Lower leg skin (tissue), 4 donors: ENCODE measurements around the gene DMD. TPM values are rescaled to one million over a fixed set of nuclear protein-coding genes. Genes with fewer than 3 reads are reported as not detected.

Source experiments
- DNase-seq, 2 donors: peaks; one replicate each; pipeline ENCODE4 v3.0.0-alpha.2; 2019; ENCODE audit warnings: low spot score in 2 of 2
- H3K4me3 ChIP-seq: fragments of 200-600 bp; sonication (generic); 2 replicates; pipeline ENCODE4 v1.5.1; 2017; ENCODE audit warnings: mild to moderate bottlenecking, low read depth; ENCODE audit not compliant: poor library complexity, severe bottlenecking
- POLR2A ChIP-seq, 2 donors: fragments of 450-650 bp; IDR thresholded peaks; one replicate each; pipeline ENCODE4 v1.6.1; 2016 to 2017; ENCODE audit warnings: antibody characterized with exemption in 2 of 2, mild to moderate bottlenecking in 1 of 2, moderate library complexity in 1 of 2
- WGBS, 2 donors: methylation state at CpG; one replicate each; pipeline ENCODE4 v1.1.5; 2018; 5-methylcytosine and 5-hydroxymethylcytosine counted together
- intact Hi-C: fragments of 100-400 bp; cut with DNase I; formaldehyde crosslinking; loops from one replicate; pipeline ENCODE4 v1.15.0; 2023; ENCODE audit warnings: low total_unique reads
- total RNA-seq, 4 donors: library from RNA; depleted of rRNA; stranded (reverse); fragments of >200 nt; gene quantifications; one replicate each; pipeline ENCODE4 v1.1.0, GENCODE V29; 2016
- TF ChIP-seq, protein P1 (sequence below), 3 donors: fragments of 450-650 bp; IDR thresholded peaks; one replicate each; pipeline ENCODE4 v1.5.1; 2016; ENCODE audit warnings: antibody characterized with exemption in 3 of 3, mild to moderate bottlenecking in 3 of 3, moderate library complexity in 2 of 3

The DMD gene
- total RNA-seq, 4 donors from 2014 or later = 23.0 to 27.5 (median 26.7) TPM

DNA sequence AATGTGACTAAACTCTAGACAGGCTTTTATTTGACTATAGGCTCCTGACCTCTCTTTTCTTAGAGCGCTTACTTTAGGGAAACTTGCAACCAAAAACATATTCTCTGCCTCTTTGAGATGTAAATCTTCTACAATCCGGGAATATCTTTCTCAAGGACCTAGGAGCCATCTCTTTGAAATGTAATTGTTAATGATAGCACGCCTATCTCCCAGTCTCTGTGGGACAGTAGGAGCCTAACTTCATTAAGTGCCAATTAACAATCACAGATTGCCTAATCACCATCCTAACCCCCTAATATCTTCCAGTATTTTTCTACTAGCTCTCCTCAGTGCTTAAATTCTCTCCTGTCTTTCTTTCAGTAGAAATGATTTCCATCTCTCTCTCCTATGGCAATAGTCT lies 628.6 kb downstream of the DMD start:
- intact Hi-C loops = no loop called here
- DNase-seq = no peak
- 37 to 75% methylated on average over 3 of the region's 3 CpGs for WGBS, 2 donors
- no peak overlapping the region for H3K4me3 ChIP-seq
- TF ChIP-seq, protein P1, sequence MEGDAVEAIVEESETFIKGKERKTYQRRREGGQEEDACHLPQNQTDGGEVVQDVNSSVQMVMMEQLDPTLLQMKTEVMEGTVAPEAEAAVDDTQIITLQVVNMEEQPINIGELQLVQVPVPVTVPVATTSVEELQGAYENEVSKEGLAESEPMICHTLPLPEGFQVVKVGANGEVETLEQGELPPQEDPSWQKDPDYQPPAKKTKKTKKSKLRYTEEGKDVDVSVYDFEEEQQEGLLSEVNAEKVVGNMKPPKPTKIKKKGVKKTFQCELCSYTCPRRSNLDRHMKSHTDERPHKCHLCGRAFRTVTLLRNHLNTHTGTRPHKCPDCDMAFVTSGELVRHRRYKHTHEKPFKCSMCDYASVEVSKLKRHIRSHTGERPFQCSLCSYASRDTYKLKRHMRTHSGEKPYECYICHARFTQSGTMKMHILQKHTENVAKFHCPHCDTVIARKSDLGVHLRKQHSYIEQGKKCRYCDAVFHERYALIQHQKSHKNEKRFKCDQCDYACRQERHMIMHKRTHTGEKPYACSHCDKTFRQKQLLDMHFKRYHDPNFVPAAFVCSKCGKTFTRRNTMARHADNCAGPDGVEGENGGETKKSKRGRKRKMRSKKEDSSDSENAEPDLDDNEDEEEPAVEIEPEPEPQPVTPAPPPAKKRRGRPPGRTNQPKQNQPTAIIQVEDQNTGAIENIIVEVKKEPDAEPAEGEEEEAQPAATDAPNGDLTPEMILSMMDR (IDR thresholded peaks at IDR 0.05) = no peak
- no peak for TF ChIP-seq POLR2A (IDR thresholded peaks at IDR 0.05)

DNA sequence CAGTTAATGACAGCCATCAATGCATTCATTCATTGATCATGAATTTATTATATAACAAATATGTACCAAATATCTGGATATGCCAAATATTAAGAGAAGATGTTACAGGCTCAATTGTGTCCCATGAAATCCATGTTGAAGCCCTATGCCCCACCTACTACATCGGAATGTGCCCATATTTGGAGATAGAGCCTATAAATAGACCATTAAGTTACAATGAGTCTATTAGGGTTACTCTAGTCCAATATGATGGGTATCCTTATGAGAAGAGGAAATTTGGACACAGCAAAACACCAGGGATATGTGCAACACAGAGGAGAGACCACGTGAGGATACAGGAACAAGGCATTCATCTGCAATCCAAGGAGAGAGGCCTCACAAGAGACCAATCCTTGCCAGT lies 634.5 kb downstream of the DMD start:
- no peak for DNase-seq
- WGBS, 2 donors = 83 to 91% methylated on average over 2 of the region's 2 CpGs
- TF ChIP-seq POLR2A (IDR thresholded peaks at IDR 0.05) = no peak
- TF ChIP-seq, protein P1 (IDR thresholded peaks at IDR 0.05) = no peak
- intact Hi-C loops = no loop called here
- H3K4me3 ChIP-seq = no peak overlapping the region

DNA sequence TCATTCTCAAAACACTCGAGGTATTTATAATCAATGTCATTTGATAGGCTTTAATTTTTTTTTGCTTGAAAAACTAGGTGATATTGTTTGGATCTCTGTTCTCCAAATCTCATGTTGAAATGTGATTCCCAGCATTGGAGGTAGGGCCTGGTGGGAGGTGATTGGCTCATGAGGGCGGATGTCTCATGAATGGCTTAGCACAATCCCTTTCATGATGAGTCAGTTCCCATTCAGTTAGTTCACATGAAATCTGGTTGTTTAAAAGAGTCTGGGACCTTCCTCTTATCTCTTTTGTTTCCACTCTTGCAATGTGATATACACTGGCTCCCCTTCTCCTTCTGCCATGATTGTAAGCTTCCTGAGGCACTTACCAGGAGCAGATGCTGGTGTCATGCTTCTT lies 638.7 kb downstream of the DMD start:
- intact Hi-C loops = no loop called here
- no peak for DNase-seq
- 73 to 82% methylated on average over 2 of the region's 2 CpGs for WGBS, 2 donors
- H3K4me3 ChIP-seq = no peak overlapping the region
- TF ChIP-seq POLR2A (IDR thresholded peaks at IDR 0.05) = no peak
- TF ChIP-seq, protein P1 (IDR thresholded peaks at IDR 0.05) = no peak

DNA sequence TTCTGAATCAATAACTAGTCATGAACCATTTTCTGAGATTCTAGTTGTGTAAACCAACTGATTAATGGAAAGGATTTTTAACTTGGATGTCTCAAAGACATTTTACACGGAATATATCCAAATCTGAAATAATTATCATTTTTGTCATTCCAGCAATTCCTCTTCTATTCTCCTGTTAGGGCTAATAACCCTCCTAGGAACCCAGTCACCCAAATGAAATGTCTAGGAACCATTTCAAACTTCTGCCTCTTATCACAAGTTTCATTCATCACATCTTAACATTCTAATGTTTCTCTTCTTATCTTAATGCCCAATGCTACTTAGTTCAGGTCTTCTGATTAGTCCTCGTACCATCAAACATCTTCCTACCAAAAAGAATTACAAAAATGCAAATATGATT lies 639.8 kb downstream of the DMD start:
- whole genome bisulfite sequencing, 2 donors = 57 to 61% methylated on average over 2 of the region's 2 CpGs
- intact Hi-C loops = no loop called here

DNA sequence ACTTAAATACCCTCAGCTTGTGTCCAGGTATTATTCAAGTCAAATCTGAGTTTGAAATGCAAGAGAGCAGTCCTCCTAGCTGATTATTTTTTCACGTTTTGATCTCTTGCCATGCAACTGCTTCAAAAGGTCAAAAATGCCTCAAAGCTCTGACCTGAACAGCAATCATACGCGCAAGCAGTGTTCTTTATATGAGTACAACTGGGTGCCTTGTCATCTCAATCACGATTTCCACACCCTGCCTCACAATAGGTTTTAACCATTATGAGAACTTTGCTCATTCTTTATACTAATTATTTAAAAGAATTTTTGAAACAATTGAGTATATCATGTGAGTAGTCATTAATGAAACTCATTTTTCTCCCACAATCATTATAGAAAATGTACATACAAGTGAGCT lies 649.1 kb downstream of the DMD start:
- TF ChIP-seq, protein P1 (IDR thresholded peaks at IDR 0.05) = no peak
- TF ChIP-seq POLR2A (IDR thresholded peaks at IDR 0.05) = no peak
- no peak for DNase-seq
- H3K4me3 ChIP-seq = no peak overlapping the region
- WGBS, 2 donors = 68 to 76% methylated on average over 4 of the region's 4 CpGs
- intact Hi-C loops = no loop called here

More for the DNA sequence above, 639.8 kb downstream of the DMD start:
- no peak overlapping the region for H3K4me3 ChIP-seq
- TF ChIP-seq, protein P1 (IDR thresholded peaks at IDR 0.05) = no peak
- no peak for TF ChIP-seq POLR2A (IDR thresholded peaks at IDR 0.05)
- DNase-seq = no peak

DNA sequence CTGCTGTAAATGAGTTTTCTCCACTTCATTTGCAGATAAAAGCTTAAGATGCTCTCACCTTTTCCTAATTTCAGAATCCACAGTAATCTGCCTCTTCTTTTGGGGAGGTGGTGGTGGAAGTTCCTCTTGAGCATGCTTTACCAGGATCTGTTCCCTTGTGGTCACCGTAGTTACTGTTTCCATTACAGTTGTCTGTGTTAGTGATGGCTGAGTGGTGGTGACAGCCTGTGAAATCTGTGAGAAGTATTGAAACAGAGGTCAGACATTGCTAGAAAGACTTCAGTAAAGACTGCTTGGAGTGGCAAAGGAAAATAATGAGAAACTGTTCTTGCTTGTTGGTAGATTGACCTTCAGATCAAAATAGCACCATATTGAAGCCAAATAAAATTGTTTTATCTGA lies 666.2 kb downstream of the DMD start:
- no peak overlapping the region for H3K4me3 ChIP-seq
- intact Hi-C loops = no loop called here
- WGBS, 2 donors = 52 to 91% methylated on average over 1 of the region's 1 CpG
- TF ChIP-seq, protein P1 (IDR thresholded peaks at IDR 0.05) = no peak
- no peak for TF ChIP-seq POLR2A (IDR thresholded peaks at IDR 0.05)
- no peak for DNase-seq
